ENCODE measurements around the gene ZSCAN16. TPM values are rescaled to one million over a fixed set of nuclear protein-coding genes. Genes with fewer than 3 reads are reported as not detected.
A peak's percentile ranks its signal among the peaks of the same experiment; 100 is the strongest.

Gene ZSCAN16
- total and polyA plus RNA-seq, 10 of the 15 experiments (the other 5 are each of a cell fraction or from before 2014, with no cell fraction given) = 4.6 to 13.8 (median 10.3) TPM

- 3% methylated on average over 3 of the region's 3 CpGs for WGBS (ENCODE audit: insufficient coverage, insufficient replicate concordance, low lambda C conversion rate, missing lambda C conversion rate)
- Histone ChIP-seq H2AFZ (ENCODE audit: control insufficient read depth, low read depth, low read length) (no peak overlapping the region), H4K20me1 (ENCODE audit: control insufficient read depth, insufficient read depth) (no peaks in the 10 kb centered on the region), H3K4me1 (ENCODE audit: control insufficient read depth, insufficient read depth, low read length) (peaks cover 9% of the 10 kb centered on the region; the same call in 1 of the 2 replicates), H3K4me2 (ENCODE audit: control insufficient read depth, insufficient read depth) (peak overlapping the region; percentile 76), H3K9me3 (replicated peaks; ENCODE audit: control insufficient read depth, insufficient read depth, low read length) (no peaks in the 10 kb centered on the region), H3K4me3 (peak overlapping the region; percentile 88), H3K79me2 (ENCODE audit: control insufficient read depth, insufficient read depth, low read length) (peaks cover 50% of the 10 kb centered on the region), H3K27me3 (replicated peaks in 1 of 2; ENCODE audit: control insufficient read depth in 2 of 2, insufficient read depth in 2 of 2, low read length in 1 of 2) (no peaks in the 10 kb centered on the region), H3K27ac (ENCODE audit: control insufficient read depth, insufficient read depth) (peak overlapping the region; percentile 92; the same call in 1 of the 2 replicates), H3K9ac (ENCODE audit: control insufficient read depth, insufficient read depth, low read length) (peak overlapping the region; percentile 97), H3K36me3 (ENCODE audit: control insufficient read depth in 2 of 2, insufficient read depth in 2 of 2, low read length in 1 of 2) (no peaks in the 10 kb centered on the region; a peak in 1 of 4 replicates)
- ChIA-PET POLR2A (no interaction called here), RAD21 (ENCODE audit: unreplicated experiment) (interaction anchor here (1.2 to 1.8 kb wide), 2 partner anchors 233 to 249 kb away, joined by 3 to 5 read pairs; no protein-coding TSS in a partner anchor), SMC1A (ENCODE audit: uncharacterized antibody, unreplicated experiment) (interaction anchor here (2.3 kb wide), 1 partner anchor 8 kb away, joined by 8 read pairs; no protein-coding TSS in a partner anchor), CTCF (interaction anchor here (2.3 kb wide), 1 partner anchor 220 kb away, joined by 16 read pairs; no protein-coding TSS in a partner anchor)
- FAIRE-seq = no peak
- BruUV-seq (replicated peaks) = no TSS peak
- DNase-seq (ENCODE audit: low read depth, low spot score) = no peak
- in situ Hi-C loops (cut with MboI) (no loop called here), intact Hi-C loops (cut with micrococcal nuclease; ENCODE audit: unreplicated experiment) (loop anchor here (5.0 to 10.0 kb wide), 3 partner anchors 233 to 301 kb away; partner anchors contain the start of gene ZSCAN12)
- peak; percentile 6; the same call in 2 of the 3 replicates for ATAC-seq
- no peak for TF ChIP-seq MYB (IDR thresholded peaks at IDR 0.05; ENCODE audit: borderline replicate concordance, low read depth, low read length)
- no peak for TF ChIP-seq TCF12 (IDR thresholded peaks at IDR 0.05; ENCODE audit: low read depth, low read length)
- no peak for TF ChIP-seq SMAD1 (IDR thresholded peaks at IDR 0.05; ENCODE audit: low read depth, partially characterized antibody)
- no peak for TF ChIP-seq NR2C2 (IDR thresholded peaks at IDR 0.05; ENCODE audit: borderline replicate concordance, control insufficient read depth, insufficient read length, low read depth)
- no peak for TF ChIP-seq RB1 (IDR thresholded peaks at IDR 0.05; ENCODE audit: borderline replicate concordance)
- peak; percentile 7 for TF ChIP-seq USF1 (IDR thresholded peaks at IDR 0.05; ENCODE audit: borderline replicate concordance, extremely low read length, insufficient read depth, low read depth, low read length)
- TF ChIP-seq IKZF1 (conservative IDR thresholded peaks at IDR 0.05) = no peak
- no peak for TF ChIP-seq FOXK2 (IDR thresholded peaks at IDR 0.05)
- no peak for TF ChIP-seq MYC (IDR thresholded peaks at IDR 0.05; ENCODE audit: insufficient read depth, insufficient read length, insufficient replicate concordance, low read length, severe bottlenecking)
- no peak for TF ChIP-seq RAD21 (IDR thresholded peaks at IDR 0.05; ENCODE audit: insufficient read depth, low read depth, low read length)
- no peak for TF ChIP-seq NBN (IDR thresholded peaks at IDR 0.05)
- TF ChIP-seq CEBPZ (IDR thresholded peaks at IDR 0.05; ENCODE audit: low read depth, low read length) = no peak
- no peak for TF ChIP-seq SMAD5 (IDR thresholded peaks at IDR 0.05; ENCODE audit: low read depth)
- no peak for TF ChIP-seq ZNF384 (IDR thresholded peaks at IDR 0.05; ENCODE audit: borderline replicate concordance, low read depth, low read length)
- TF ChIP-seq PKNOX1 (IDR thresholded peaks at IDR 0.05) = no peak
- no peak for TF ChIP-seq PBX3 (IDR thresholded peaks at IDR 0.05; ENCODE audit: insufficient replicate concordance, low read depth, low read length)
- no peak for TF ChIP-seq RCOR1 (conservative IDR thresholded peaks at IDR 0.05; ENCODE audit: low read depth, low read length)
- peak; percentile 21; the same call in 1 of the 2 replicates for TF ChIP-seq SPI1 (IDR thresholded peaks at IDR 0.05; ENCODE audit: borderline replicate concordance, insufficient read depth, low read depth, low read length)
Observed at GRCh38 chr6:28135393-28135792, 11.0 kb downstream of the ZSCAN16 start.

All from GM12878 (cell line).